ENCODE measurements around the gene KCNJ3.

Gene KCNJ3

GRCh38 chr2:154700136-154700535 is 1.6 kb downstream of the KCNJ3 start:
- H3K4me3 ChIP-seq (ENCODE audit: low read depth, low read length) = no peak overlapping the region
- TF ChIP-seq, protein P1, sequence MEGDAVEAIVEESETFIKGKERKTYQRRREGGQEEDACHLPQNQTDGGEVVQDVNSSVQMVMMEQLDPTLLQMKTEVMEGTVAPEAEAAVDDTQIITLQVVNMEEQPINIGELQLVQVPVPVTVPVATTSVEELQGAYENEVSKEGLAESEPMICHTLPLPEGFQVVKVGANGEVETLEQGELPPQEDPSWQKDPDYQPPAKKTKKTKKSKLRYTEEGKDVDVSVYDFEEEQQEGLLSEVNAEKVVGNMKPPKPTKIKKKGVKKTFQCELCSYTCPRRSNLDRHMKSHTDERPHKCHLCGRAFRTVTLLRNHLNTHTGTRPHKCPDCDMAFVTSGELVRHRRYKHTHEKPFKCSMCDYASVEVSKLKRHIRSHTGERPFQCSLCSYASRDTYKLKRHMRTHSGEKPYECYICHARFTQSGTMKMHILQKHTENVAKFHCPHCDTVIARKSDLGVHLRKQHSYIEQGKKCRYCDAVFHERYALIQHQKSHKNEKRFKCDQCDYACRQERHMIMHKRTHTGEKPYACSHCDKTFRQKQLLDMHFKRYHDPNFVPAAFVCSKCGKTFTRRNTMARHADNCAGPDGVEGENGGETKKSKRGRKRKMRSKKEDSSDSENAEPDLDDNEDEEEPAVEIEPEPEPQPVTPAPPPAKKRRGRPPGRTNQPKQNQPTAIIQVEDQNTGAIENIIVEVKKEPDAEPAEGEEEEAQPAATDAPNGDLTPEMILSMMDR (IDR thresholded peaks at IDR 0.05; ENCODE audit: control insufficient read depth, extremely low read depth, insufficient read depth) = no peak
- no peak for DNase-seq (ENCODE audit: low read depth)

DNA sequence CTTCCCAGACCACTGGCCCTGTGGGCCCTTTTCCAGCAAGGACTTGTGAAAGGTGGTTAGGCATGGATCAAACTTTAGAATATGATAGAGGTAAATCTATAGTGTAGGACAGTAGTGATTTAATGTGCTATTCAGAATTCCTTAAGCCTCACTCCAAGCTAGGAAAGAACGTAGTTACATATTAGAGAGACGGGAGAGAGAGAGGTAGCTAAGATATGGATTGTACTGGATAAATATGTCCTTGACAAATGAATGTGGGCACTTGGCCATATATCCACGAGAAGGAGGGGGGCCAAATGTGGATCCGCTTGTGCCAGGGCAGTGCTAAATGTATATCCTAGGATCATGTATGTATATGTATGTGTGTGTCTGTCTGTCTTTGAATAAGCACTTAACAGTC is 6.5 kb downstream of the KCNJ3 start:
- H3K4me3 ChIP-seq (ENCODE audit: low read depth, low read length) = no peak overlapping the region
- TF ChIP-seq, protein P1 (IDR thresholded peaks at IDR 0.05; ENCODE audit: control insufficient read depth, extremely low read depth, insufficient read depth) = no peak
- DNase-seq (ENCODE audit: low read depth) = no peak

- no peak for DNase-seq (ENCODE audit: low read depth)
- H3K4me3 ChIP-seq (ENCODE audit: low read depth, low read length) = no peak overlapping the region
- TF ChIP-seq, protein P1 (IDR thresholded peaks at IDR 0.05; ENCODE audit: control insufficient read depth, extremely low read depth, insufficient read depth) = no peak
These were observed 8.2 kb downstream of the KCNJ3 start for GRCh38 chr2:154706660-154707059.

DNA sequence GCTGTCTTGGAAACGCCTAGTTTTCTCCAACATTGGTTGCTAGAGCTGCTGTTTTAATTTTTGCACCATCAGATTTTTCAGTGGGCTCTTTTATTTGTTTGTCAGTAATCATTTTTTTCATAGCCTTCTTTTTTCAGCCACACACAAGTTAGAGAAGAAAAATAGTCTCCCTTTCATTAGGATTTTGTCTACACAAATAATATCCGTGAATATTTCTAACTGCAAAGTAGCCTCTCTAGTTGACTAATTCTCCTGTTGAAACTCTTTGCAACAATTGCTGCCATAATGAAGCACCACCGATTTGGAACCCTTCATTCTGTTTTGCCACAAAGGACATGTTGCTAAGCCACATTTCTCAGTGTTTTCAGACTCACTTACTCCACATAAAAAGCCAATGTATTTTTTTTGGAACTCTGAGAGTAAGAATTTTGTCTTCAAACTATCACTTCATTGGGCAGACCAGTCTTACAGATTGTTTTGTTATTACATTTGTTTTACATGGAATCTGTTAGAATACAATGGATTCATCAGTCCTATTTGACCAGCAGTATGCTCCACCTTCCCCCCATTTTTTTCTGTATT is 9.6 kb downstream of the KCNJ3 start:
- DNase-seq (ENCODE audit: low read depth) = no peak
- TF ChIP-seq, protein P1 (IDR thresholded peaks at IDR 0.05; ENCODE audit: control insufficient read depth, extremely low read depth, insufficient read depth) = no peak
- no peak overlapping the region for H3K4me3 ChIP-seq (ENCODE audit: low read depth, low read length)

GRCh38 chr2:154709215-154709614 is 10.7 kb downstream of the KCNJ3 start:
- TF ChIP-seq, protein P1 (IDR thresholded peaks at IDR 0.05; ENCODE audit: control insufficient read depth, extremely low read depth, insufficient read depth) = no peak
- H3K4me3 ChIP-seq (ENCODE audit: low read depth, low read length) = no peak overlapping the region
- peak; percentile 67 for DNase-seq (ENCODE audit: low read depth)

GRCh38 chr2:154710078-154710477 is 11.6 kb downstream of the KCNJ3 start:
- no peak for DNase-seq (ENCODE audit: low read depth)
- TF ChIP-seq, protein P1 (IDR thresholded peaks at IDR 0.05; ENCODE audit: control insufficient read depth, extremely low read depth, insufficient read depth) = no peak
- no peak overlapping the region for H3K4me3 ChIP-seq (ENCODE audit: low read depth, low read length)

DNA sequence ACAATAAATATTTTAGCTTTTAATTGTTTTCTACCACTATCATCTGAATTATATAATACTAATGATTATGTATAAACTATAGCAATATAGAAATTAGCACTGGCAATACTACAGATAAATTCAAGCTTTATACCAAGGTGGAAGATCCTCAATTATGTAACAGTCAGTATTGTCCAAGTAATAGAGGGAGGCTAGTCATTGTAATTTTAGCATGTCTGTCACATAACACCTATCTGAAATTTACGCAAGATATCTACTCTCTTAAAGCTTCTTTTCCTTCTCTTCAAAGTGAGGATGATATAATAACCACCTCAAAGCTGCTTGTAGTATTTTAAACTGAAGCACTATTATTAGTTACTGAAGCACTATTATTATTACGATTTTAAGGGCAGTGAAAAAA is 12.2 kb downstream of the KCNJ3 start:
- no peak for DNase-seq (ENCODE audit: low read depth)
- H3K4me3 ChIP-seq (ENCODE audit: low read depth, low read length) = no peak overlapping the region
- TF ChIP-seq, protein P1 (IDR thresholded peaks at IDR 0.05; ENCODE audit: control insufficient read depth, extremely low read depth, insufficient read depth) = no peak

Measured in LNCaP clone FGC (cell line).